Retina (tissue), 1 donor: ENCODE data around the gene NPIPA7.
"Not testable (repeated sequence)": the region's sequence is repeated elsewhere in the genome, so short reads cannot be mapped to it uniquely, and the experiment has no call there.

Source experiments
- DNase-seq: peaks from one replicate; pipeline ENCODE4 v3.0.0-alpha.2; 2016

The NPIPA7 gene

DNA sequence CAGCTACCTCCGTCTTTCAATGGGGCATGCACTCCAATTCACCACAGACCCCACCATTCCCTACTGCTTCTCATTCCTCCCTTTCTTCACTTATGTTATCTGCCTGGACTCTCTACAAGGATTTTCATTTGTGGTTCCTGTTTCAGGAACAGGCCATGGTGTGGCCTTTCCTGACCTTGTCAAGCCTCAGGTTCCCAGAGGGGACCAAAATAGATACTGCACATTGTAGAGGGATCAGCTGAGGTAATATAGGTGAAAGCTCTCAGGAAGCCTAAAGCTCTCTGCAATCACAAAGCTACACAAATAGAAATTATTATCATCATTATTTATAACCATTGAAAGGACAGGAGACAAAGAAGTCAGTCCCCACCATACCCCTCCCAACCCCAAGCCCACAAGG, 41.6 kb downstream of the NPIPA7 start:
- DNase-seq, result not testable (repeated sequence)

GRCh38 chr16:16425146-16425545, 46.2 kb downstream of the NPIPA7 start:
- DNase-seq, result not testable (repeated sequence)

DNA sequence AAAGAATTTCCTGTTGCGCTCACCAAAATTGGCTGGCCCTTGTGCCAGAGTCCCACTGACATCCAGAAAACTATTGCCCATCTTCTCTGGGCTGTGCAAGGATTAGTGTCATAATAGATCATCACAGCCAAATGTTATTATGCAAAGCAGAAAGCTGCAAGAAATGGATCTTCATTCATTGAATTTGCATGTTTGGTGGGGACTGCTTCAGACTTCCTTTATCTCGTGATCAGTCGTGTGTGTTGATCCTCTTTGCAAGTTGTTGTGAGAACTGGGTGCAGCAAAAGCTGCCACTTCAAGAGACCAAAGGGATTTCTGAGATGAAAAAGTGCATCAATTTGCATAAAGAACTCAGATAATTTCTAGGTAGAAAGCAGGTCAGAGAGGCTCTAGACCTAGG, 52.2 kb downstream of the NPIPA7 start:
- not testable (repeated sequence) for DNase-seq

DNA sequence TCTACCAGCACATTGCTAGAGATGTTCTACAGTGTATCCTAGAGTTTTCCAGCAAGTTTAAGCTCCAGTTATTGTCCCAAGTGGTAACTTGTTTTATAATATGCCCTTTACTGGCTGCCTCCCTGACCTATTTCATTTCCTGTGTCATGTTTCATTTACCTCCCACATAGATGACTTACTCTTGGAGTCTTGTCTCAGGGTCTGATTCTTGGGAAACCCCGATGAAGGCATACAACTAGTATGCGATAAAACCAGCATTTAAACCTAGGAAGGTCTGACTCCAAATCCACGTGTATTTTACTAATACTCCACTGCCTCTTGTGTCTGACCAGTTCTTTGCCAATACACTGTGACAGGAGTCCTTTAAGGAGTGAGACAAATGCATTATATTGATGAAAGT, 55.8 kb downstream of the NPIPA7 start:
- DNase-seq, result not testable (repeated sequence)

DNA sequence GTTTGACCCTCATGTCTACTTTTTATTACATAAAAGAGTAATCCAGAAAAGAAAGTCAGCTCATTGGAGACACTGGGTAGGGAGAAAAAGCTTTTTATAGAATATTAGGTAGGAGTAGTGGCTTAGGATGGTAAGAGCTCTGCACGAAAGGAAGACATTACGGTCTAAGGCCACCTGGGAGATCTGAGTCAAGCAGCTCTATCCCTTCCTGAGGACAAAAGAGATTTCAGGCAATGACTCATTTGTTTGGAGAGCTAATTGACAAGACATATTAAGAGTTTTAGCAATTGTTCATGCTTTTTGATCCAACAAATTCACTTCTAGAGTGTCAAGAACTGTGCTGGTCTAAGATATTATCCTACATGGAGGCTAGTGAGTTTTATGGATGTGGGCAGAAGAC, 62.5 kb downstream of the NPIPA7 start:
- not testable (repeated sequence) for DNase-seq
